H1 (cell line): ENCODE results near the gene GP2. TPM values are rescaled to one million over a fixed set of nuclear protein-coding genes. Genes with fewer than 3 reads are reported as not detected.
A peak's percentile ranks its signal among the peaks of the same experiment; 100 is the strongest.

Experiments used
- CTCF ChIA-PET: fragments of 300-600 bp; sonication (Branson Sonifier 250); formaldehyde crosslinking; loops from one replicate; lab custom pipeline; 2021; ENCODE audit not compliant: partially characterized antibody; lab: Charles Lee
- POLR2A ChIA-PET: fragments of 300-600 bp; sonication (Branson Sonifier 250); formaldehyde crosslinking; loops from one replicate; lab custom pipeline; 2021; ENCODE audit warnings: inconsistent platforms; ENCODE audit not compliant: partially characterized antibody; lab: Charles Lee
- DNase-seq, 2 experiments: peaks; one replicate each; pipeline versions ENCODE4 v3.0.0 to v3.0.0-alpha.2; 2010 to 2022; ENCODE audit warnings: low spot score in 2 of 2, low read depth in 1 of 2, mixed read lengths in 1 of 2
- FAIRE-seq: peaks from 2 replicates; lab custom pipeline; 2011; peaks lifted over from hg19 to GRCh38; lab: Jason Lieb, UNC
- H2AFZ ChIP-seq: 2 replicates; pipeline ENCODE4 v1.8.1; 2012; ENCODE audit warnings: low read length, inconsistent platforms
- H2AK5ac ChIP-seq: 2 replicates; pipeline ENCODE4 v1.6.1; 2013; ENCODE audit warnings: low read depth, low read length
- H2BK120ac ChIP-seq: replicated peaks from 2 replicates; pipeline ENCODE3; 2013; ENCODE audit warnings: low read depth, low read length, inconsistent platforms
- H2BK12ac ChIP-seq: 2 replicates; pipeline ENCODE4 v1.6.1; 2013; ENCODE audit warnings: low read depth, low read length
- H2BK15ac ChIP-seq: 2 replicates; pipeline ENCODE4 v1.6.1; 2013; ENCODE audit warnings: low read length
- H2BK20ac ChIP-seq: 2 replicates; pipeline ENCODE4 v1.6.1; 2013; ENCODE audit warnings: low read length
- H2BK5ac ChIP-seq: 2 replicates; pipeline ENCODE4 v1.6.1; 2013; ENCODE audit warnings: low read depth, low read length
- H3K14ac ChIP-seq: 2 replicates; pipeline ENCODE4 v1.6.1; 2013; ENCODE audit warnings: inconsistent platforms; ENCODE audit not compliant: insufficient read length
- H3K18ac ChIP-seq: 2 replicates; pipeline ENCODE4 v1.6.1; 2013; ENCODE audit warnings: low read length; ENCODE audit errors: extremely low read depth
- H3K23ac ChIP-seq: 2 replicates; pipeline ENCODE4 v1.6.1; 2013; ENCODE audit warnings: inconsistent platforms; ENCODE audit not compliant: insufficient read length
- H3K23me2 ChIP-seq: 2 replicates; pipeline ENCODE4 v1.6.1; 2013; ENCODE audit warnings: low read depth, low read length
- H3K27ac ChIP-seq: 2 replicates; pipeline ENCODE4 v1.6.1; 2011; ENCODE audit warnings: low read depth, low read length, inconsistent platforms
- H3K27me3 ChIP-seq, 4 experiments: replicated peaks in 1 of 4; 1 replicate in 1 of 4; 2 replicates in 3 of 4; pipeline versions ENCODE4 v1.6.1 to v1.8.1; 2011 to 2013; ENCODE audit warnings: low read length in 3 of 4, mild to moderate bottlenecking in 3 of 4, inconsistent platforms in 2 of 4, mixed read lengths in 2 of 4, moderate library complexity in 1 of 4; ENCODE audit not compliant: control insufficient read depth in 3 of 4, insufficient read depth in 3 of 4; ENCODE audit errors: extremely low read depth in 1 of 4
- H3K36me3 ChIP-seq, 4 experiments: 2 replicates each; pipeline versions ENCODE4 v1.6.1 to v1.8.1; 2011 to 2013; ENCODE audit warnings: mild to moderate bottlenecking in 4 of 4, low read length in 3 of 4, moderate library complexity in 2 of 4, control low read depth in 1 of 4, inconsistent platforms in 1 of 4; ENCODE audit not compliant: insufficient read depth in 4 of 4, control insufficient read depth in 2 of 4
- H3K4ac ChIP-seq: replicated peaks from 2 replicates; pipeline ENCODE3; 2013; ENCODE audit warnings: low read length, low read depth, mixed read lengths, inconsistent platforms; ENCODE audit not compliant: insufficient read length
- H3K4me1 ChIP-seq, 4 experiments: replicated peaks in 1 of 4; 1 replicate in 1 of 4; 2 replicates in 3 of 4; pipeline versions ENCODE4 v1.6.1 to v1.8.1; 2011 to 2013; ENCODE audit warnings: low read length in 3 of 4, inconsistent platforms in 2 of 4, mixed read lengths in 1 of 4; ENCODE audit not compliant: insufficient read depth in 4 of 4, control insufficient read depth in 3 of 4
- H3K4me2 ChIP-seq, 2 experiments: 2 replicates each; pipeline versions ENCODE4 v1.6.1 to v1.8.1; 2011 to 2013; ENCODE audit warnings: low read depth in 2 of 2, low read length in 2 of 2, control low read depth in 1 of 2, inconsistent platforms in 1 of 2, mild to moderate bottlenecking in 1 of 2; ENCODE audit not compliant: insufficient read depth in 1 of 2
- H3K4me3 ChIP-seq, 4 experiments: fragments of 200-600, 300-600 bp in 1 of 4; sonication (generic), shearing (Covaris generic), sonication (Bioruptor Twin) in 1 of 4; 2 replicates each; pipeline versions ENCODE4 v1.5.1 to v1.8.1; 2011 to 2016; ENCODE audit warnings: low read length in 4 of 4, low read depth in 3 of 4, control low read depth in 2 of 4, inconsistent platforms in 2 of 4, mild to moderate bottlenecking in 2 of 4, mixed read lengths in 1 of 4, moderate library complexity in 1 of 4; ENCODE audit not compliant: insufficient read depth in 2 of 4; ENCODE audit errors: extremely low read depth in 1 of 4
- H3K56ac ChIP-seq: replicated peaks from 2 replicates; pipeline ENCODE3; 2013; ENCODE audit warnings: low read depth, mild to moderate bottlenecking, mixed read lengths, low read length, inconsistent platforms; ENCODE audit not compliant: insufficient read length
- H3K79me1 ChIP-seq: 2 replicates; pipeline ENCODE4 v1.6.1; 2013; ENCODE audit warnings: low read depth, low read length, control low read depth
- H3K79me2 ChIP-seq, 2 experiments: 2 replicates each; pipeline versions ENCODE4 v1.6.1 to v1.8.1; 2012 to 2013; ENCODE audit warnings: low read length in 2 of 2, mild to moderate bottlenecking in 2 of 2, inconsistent platforms in 1 of 2; ENCODE audit not compliant: insufficient read depth in 2 of 2, control insufficient read depth in 1 of 2
- H3K9ac ChIP-seq, 4 experiments: replicated peaks in 1 of 4; 1 replicate in 1 of 4; 2 replicates in 3 of 4; pipeline versions ENCODE4 v1.6.1 to v1.8.1; 2011 to 2013; ENCODE audit warnings: low read depth in 3 of 4, low read length in 3 of 4, control low read depth in 2 of 4, mild to moderate bottlenecking in 2 of 4, moderate library complexity in 2 of 4, inconsistent platforms in 1 of 4; ENCODE audit errors: extremely low read depth in 1 of 4
- H3K9me3 ChIP-seq, 2 experiments: 2 replicates each; pipeline versions ENCODE4 v1.6.1 to v1.8.1; 2012 to 2013; ENCODE audit warnings: mild to moderate bottlenecking in 2 of 2, moderate library complexity in 2 of 2, control low read depth in 1 of 2, inconsistent platforms in 1 of 2, low read depth in 1 of 2, low read length in 1 of 2, mixed read lengths in 1 of 2; ENCODE audit not compliant: insufficient read depth in 2 of 2
- H4K20me1 ChIP-seq, 2 experiments: replicated peaks in 1 of 2; 2 replicates each; pipeline versions ENCODE3 to v1.8.1; 2011 to 2013; ENCODE audit warnings: inconsistent platforms in 2 of 2, low read length in 2 of 2, mild to moderate bottlenecking in 1 of 2; ENCODE audit not compliant: insufficient read depth in 2 of 2, control insufficient read depth in 1 of 2
- H4K5ac ChIP-seq: 2 replicates; pipeline ENCODE4 v1.6.1; 2013; ENCODE audit warnings: low read length, low read depth, mixed read lengths, inconsistent platforms; ENCODE audit not compliant: insufficient read length
- H4K8ac ChIP-seq: 2 replicates; pipeline ENCODE4 v1.8.0; 2013; ENCODE audit warnings: mild to moderate bottlenecking, moderate library complexity, low read length, inconsistent platforms; ENCODE audit not compliant: insufficient read depth; ENCODE audit errors: extremely low read depth
- H4K91ac ChIP-seq: replicated peaks from 2 replicates; pipeline ENCODE3; 2013; ENCODE audit warnings: low read length, mixed read lengths, inconsistent platforms; ENCODE audit not compliant: insufficient read length
- HDAC2 ChIP-seq, 2 experiments: fragments of 300-600 bp in 1 of 2; sonication (generic) in 1 of 2; IDR thresholded peaks; 2 replicates each; pipeline ENCODE4 v1.6.1; 2011 to 2012; ENCODE audit warnings: low read depth in 2 of 2, low read length in 2 of 2, mild to moderate bottlenecking in 2 of 2, moderate library complexity in 2 of 2, borderline replicate concordance in 1 of 2, inconsistent platforms in 1 of 2
- WGBS, 2 experiments: shearing (Covaris generic) in 1 of 2; methylation state at CpG; one replicate each; pipeline versions ENCODE4 v1.1.6 to v1.1.7; 2013 to 2015; ENCODE audit warnings: low lambda C conversion rate in 2 of 2, mixed read lengths in 2 of 2, inconsistent platforms in 1 of 2, low coverage in 1 of 2, missing lambda C conversion rate in 1 of 2; ENCODE audit not compliant: insufficient replicate concordance in 2 of 2, insufficient coverage in 1 of 2, insufficient read length in 1 of 2; ENCODE audit errors: extremely low coverage in 1 of 2, missing lambda C conversion rate in 1 of 2; 5-methylcytosine and 5-hydroxymethylcytosine counted together
- polyA plus RNA-seq, 7 experiments: library from polyadenylated mRNA; depleted of rRNA in 3 of 7; stranded (reverse) in 5 of 7; unstranded in 2 of 7; fragments of >200 nt in 5 of 7; fragments of 200-250 nt in 2 of 7; gene quantifications; 1 replicate in 5 of 7; 2 replicates in 1 of 7; 4 replicates in 1 of 7; pipeline versions ENCODE4 v1.2.1 to v1.2.3, GENCODE V29; 2011 to 2013; ENCODE audit warnings: missing spikeins in 2 of 7, mixed read lengths in 2 of 7
- total RNA-seq: library from RNA; stranded (reverse); fragmentation: NEBNext Ultra II Directional; extraction: Animal tissue kit (Norgen Biotek cat#: 25700); gene quantifications from 2 replicates; pipeline ENCODE4 v1.2.1, GENCODE V29; 2021

GP2 gene
- total and polyA plus RNA-seq, 2 of the 8 experiments (the other 6 are each of a cell fraction or from before 2014, with no cell fraction given): not detected

GRCh38 chr16:20263138-20263855 lies 64.0 kb downstream of the GP2 start:
- H4K20me1 ChIP-seq: no peaks in the 10 kb centered on the region
- H3K36me3 ChIP-seq: no peaks in the 10 kb centered on the region
- H3K4me1 ChIP-seq: peaks cover 0 to 7% (median 3%) of the 10 kb centered on the region in 4 experiments; a peak in 4 of 7 replicates
- no peak overlapping the region for H2BK20ac ChIP-seq
- no peak overlapping the region for H2BK120ac ChIP-seq
- WGBS, 2 experiments: 46% methylated on average over 12 of the region's 12 CpGs; no CpG with 5 or more reads in 1 of the 2 experiments
- peak overlapping the region; percentile 57; the same call in 1 of the 2 replicates for H4K8ac ChIP-seq
- DNase-seq (no peak), FAIRE-seq (no peak)
- ChIA-PET POLR2A (interaction anchor here (0.6 kb wide), 1 partner anchor 419 kb away, joined by 3 read pairs; no protein-coding TSS in a partner anchor), CTCF (interaction anchor here (1.7 to 1.8 kb wide), 2 partner anchors 71 to 90 kb away, joined by 3 to 6 read pairs; no protein-coding TSS in a partner anchor)
- no peaks in the 10 kb centered on the region for H3K79me2 ChIP-seq
- peaks cover 2 to 3% of the 10 kb centered on the region in 2 experiments; a peak in 1 of 4 replicates for H3K9me3 ChIP-seq
- no peak overlapping the region for H2BK5ac ChIP-seq
- H4K5ac ChIP-seq: no peak overlapping the region
- H4K91ac ChIP-seq: no peak overlapping the region
- no peak overlapping the region for H3K18ac ChIP-seq
- no peaks in the 10 kb centered on the region for H3K27me3 ChIP-seq
- no peak overlapping the region for H2BK12ac ChIP-seq
- H3K27ac ChIP-seq: no peak overlapping the region
- no peak overlapping the region for H2BK15ac ChIP-seq
- no peaks in the 10 kb centered on the region for H3K79me1 ChIP-seq
- H2AK5ac ChIP-seq: no peak overlapping the region
- H3K4ac ChIP-seq: no peak overlapping the region
- no peaks in the 10 kb centered on the region for H3K23me2 ChIP-seq
- TF ChIP-seq HDAC2 (IDR thresholded peaks at IDR 0.05; ENCODE audit: borderline replicate concordance in 1 of 2, low read depth in 2 of 2, low read length in 2 of 2): no peak
- H2AFZ ChIP-seq: peak overlapping the region; percentile 81
- peak overlapping the region in 1 of 2 experiments; percentile 39; a peak in 1 of 4 replicates for H3K4me2 ChIP-seq
- H3K23ac ChIP-seq: no peak overlapping the region
- H3K14ac ChIP-seq: no peak overlapping the region
- no peak overlapping the region for H3K9ac ChIP-seq
- no peak overlapping the region for H3K4me3 ChIP-seq
- H3K56ac ChIP-seq: no peak overlapping the region
